H9 (cell line): Measurements from ENCODE around the gene CARMIL3. TPM values are rescaled to one million over a fixed set of nuclear protein-coding genes. Genes with fewer than 3 reads are reported as not detected.

Experiments used
- DNase-seq: peaks from one replicate; pipeline ENCODE4 v3.0.0-alpha.2; 2017
- H2AFZ ChIP-seq: one replicate; pipeline ENCODE4 v1.6.1; 2013; ENCODE audit warnings: mild to moderate bottlenecking, low read length, control low read depth, moderate library complexity
- H2AK5ac ChIP-seq: 2 replicates; pipeline ENCODE4 v1.6.1; 2013; ENCODE audit warnings: low read length, control low read depth, mixed read lengths; ENCODE audit not compliant: insufficient read length
- H2BK120ac ChIP-seq: one replicate; pipeline ENCODE4 v1.6.1; 2013; ENCODE audit warnings: low read depth, mild to moderate bottlenecking, low read length, control low read depth, inconsistent platforms; ENCODE audit not compliant: poor library complexity, severe bottlenecking
- H2BK12ac ChIP-seq: 2 replicates; pipeline ENCODE4 v1.6.1; 2013; ENCODE audit warnings: low read length, control low read depth, mixed read lengths, low read depth; ENCODE audit not compliant: insufficient read length
- H2BK15ac ChIP-seq: 2 replicates; pipeline ENCODE4 v1.6.1; 2013; ENCODE audit warnings: low read depth, low read length, control low read depth
- H2BK20ac ChIP-seq: one replicate; pipeline ENCODE4 v1.6.1; 2013; ENCODE audit warnings: low read depth, mild to moderate bottlenecking, low read length, control low read depth, inconsistent platforms; ENCODE audit not compliant: poor library complexity, severe bottlenecking
- H2BK5ac ChIP-seq: 2 replicates; pipeline ENCODE4 v1.6.1; 2013; ENCODE audit warnings: low read length, control low read depth, mixed read lengths; ENCODE audit not compliant: insufficient read length
- H3K14ac ChIP-seq: 2 replicates; pipeline ENCODE4 v1.6.1; 2013; ENCODE audit warnings: low read length, control low read depth; ENCODE audit not compliant: insufficient read depth
- H3K18ac ChIP-seq: 2 replicates; pipeline ENCODE4 v1.6.1; 2013; ENCODE audit warnings: low read depth, mild to moderate bottlenecking, mixed read lengths, low read length, control low read depth; ENCODE audit not compliant: insufficient read length
- H3K23ac ChIP-seq: 2 replicates; pipeline ENCODE4 v1.6.1; 2013; ENCODE audit warnings: low read length, control low read depth, mixed read lengths, low read depth; ENCODE audit not compliant: insufficient read length
- H3K23me2 ChIP-seq: 2 replicates; pipeline ENCODE4 v1.6.1; 2013; ENCODE audit warnings: low read depth, mild to moderate bottlenecking, mixed read lengths, low read length, control low read depth; ENCODE audit not compliant: insufficient read length, poor library complexity, severe bottlenecking
- H3K27ac ChIP-seq: 2 replicates; pipeline ENCODE4 v1.5.1; 2013; ENCODE audit warnings: low read length, control low read depth, mixed read lengths, low read depth; ENCODE audit not compliant: insufficient read length
- H3K27me3 ChIP-seq: 2 replicates; pipeline ENCODE4 v1.6.1; 2013; ENCODE audit warnings: low read length, control low read depth, inconsistent platforms; ENCODE audit not compliant: insufficient read depth
- H3K4ac ChIP-seq: 2 replicates; pipeline ENCODE4 v1.6.1; 2013; ENCODE audit warnings: low read depth, mild to moderate bottlenecking, control low read depth, inconsistent platforms, low read length, moderate library complexity
- H3K4me1 ChIP-seq: 2 replicates; pipeline ENCODE4 v1.6.1; 2013; ENCODE audit warnings: low read length, control low read depth, inconsistent platforms; ENCODE audit not compliant: insufficient read depth
- H3K4me2 ChIP-seq: 2 replicates; pipeline ENCODE4 v1.6.1; 2013; ENCODE audit warnings: low read length, control low read depth, mixed read lengths; ENCODE audit not compliant: insufficient read length, insufficient read depth
- H3K56ac ChIP-seq: 2 replicates; pipeline ENCODE4 v1.6.1; 2013; ENCODE audit warnings: low read depth, mild to moderate bottlenecking, mixed read lengths, low read length, control low read depth; ENCODE audit not compliant: insufficient read length
- H3K79me1 ChIP-seq: 2 replicates; pipeline ENCODE4 v1.6.1; 2013; ENCODE audit warnings: low read depth, mild to moderate bottlenecking, moderate library complexity, low read length, control low read depth, inconsistent platforms; ENCODE audit not compliant: insufficient read depth, poor library complexity, severe bottlenecking
- H3K79me2 ChIP-seq: 2 replicates; pipeline ENCODE4 v1.6.1; 2013; ENCODE audit warnings: low read length, control low read depth, inconsistent platforms; ENCODE audit not compliant: insufficient read depth
- H3K9ac ChIP-seq: 2 replicates; pipeline ENCODE4 v1.6.1; 2013; ENCODE audit warnings: low read length, control low read depth, mixed read lengths; ENCODE audit not compliant: insufficient read length; ENCODE audit errors: extremely low read depth
- H3K9me3 ChIP-seq: one replicate; pipeline ENCODE4 v1.6.1; 2013; ENCODE audit warnings: low read depth, low read length, inconsistent platforms; ENCODE audit not compliant: control insufficient read depth
- H3T11ph ChIP-seq: one replicate; pipeline ENCODE4 v1.6.1; 2013; ENCODE audit warnings: mild to moderate bottlenecking, low read length, control low read depth, inconsistent platforms
- H4K20me1 ChIP-seq: one replicate; pipeline ENCODE4 v1.6.1; 2013; ENCODE audit not compliant: control insufficient read depth, insufficient read length, insufficient read depth
- H4K5ac ChIP-seq: 2 replicates; pipeline ENCODE4 v1.6.1; 2013; ENCODE audit warnings: low read depth, mild to moderate bottlenecking, mixed read lengths, low read length, control low read depth; ENCODE audit not compliant: insufficient read length
- H4K8ac ChIP-seq: replicated peaks from 2 replicates; pipeline ENCODE4 v1.6.1; 2013; ENCODE audit warnings: low read length, control low read depth, mixed read lengths, low read depth; ENCODE audit not compliant: insufficient read length
- H4K91ac ChIP-seq: 2 replicates; pipeline ENCODE4 v1.6.1; 2013; ENCODE audit warnings: low read depth, mild to moderate bottlenecking, moderate library complexity, mixed read lengths, low read length, control low read depth; ENCODE audit not compliant: insufficient read length
- H3K27ac Mint-ChIP-seq, 3 experiments: 2 replicates in 2 of 3; 3 replicates in 1 of 3; pipeline ENCODE4 v1.8.0; 2020 to 2021; ENCODE audit warnings: mixed read lengths in 3 of 3, mild to moderate bottlenecking in 1 of 3, moderate library complexity in 1 of 3
- H3K27me3 Mint-ChIP-seq: 2 replicates; pipeline ENCODE4 v1.8.0; 2021; ENCODE audit warnings: low read depth, mild to moderate bottlenecking, moderate library complexity, mixed read lengths
- H3K36me3 Mint-ChIP-seq, 3 experiments: 2 replicates in 2 of 3; 3 replicates in 1 of 3; pipeline ENCODE4 v1.8.0; 2020 to 2021; ENCODE audit warnings: low read depth in 3 of 3, mixed read lengths in 3 of 3; ENCODE audit not compliant: insufficient read depth in 1 of 3
- H3K4me1 Mint-ChIP-seq, 2 experiments: 2 replicates each; pipeline ENCODE4 v1.8.0; 2020; ENCODE audit warnings: mixed read lengths in 2 of 2
- H3K4me3 Mint-ChIP-seq, 2 experiments: 2 replicates in 1 of 2; 3 replicates in 1 of 2; pipeline ENCODE4 v1.8.0; 2020 to 2021; ENCODE audit warnings: mild to moderate bottlenecking in 2 of 2, mixed read lengths in 2 of 2, moderate library complexity in 1 of 2
- H3K9me3 Mint-ChIP-seq, 2 experiments: 2 replicates in 1 of 2; 3 replicates in 1 of 2; pipeline ENCODE4 v1.8.0; 2020; ENCODE audit warnings: mild to moderate bottlenecking in 2 of 2, mixed read lengths in 2 of 2, moderate library complexity in 1 of 2
- CTCF ChIP-seq: fragments of 200-600 bp; sonication (generic); conservative IDR thresholded peaks from 3 replicates; pipeline ENCODE4 v1.8.0; 2021; ENCODE audit warnings: antibody characterized with exemption, mild to moderate bottlenecking
- WGBS: extraction: QIAGEN DNeasy Blood & Tissue Kit; methylation state at CpG from one replicate; pipeline ENCODE4 v1.1.7; 2013; ENCODE audit warnings: missing lambda C conversion rate, low lambda C conversion rate, mixed read lengths; ENCODE audit not compliant: insufficient read length; ENCODE audit errors: extremely low coverage; 5-methylcytosine and 5-hydroxymethylcytosine counted together
- total RNA-seq: library from RNA; stranded (reverse); gene quantifications from 2 replicates; pipeline ENCODE4 v1.2.1, GENCODE V29; 2021

CARMIL3 gene
- total RNA-seq, 1 experiment from 2014 or later = 5.8 TPM

GRCh38 chr14:24056800-24057184, 5.0 kb downstream of the CARMIL3 start:
- Histone ChIP-seq H2BK5ac (no peak overlapping the region), H4K91ac (no peak overlapping the region), H4K8ac (no peak overlapping the region), H3K27ac (no peak overlapping the region), H3K79me1 (no peaks in the 10 kb centered on the region), H3K18ac (no peak overlapping the region), H2BK120ac (no peak overlapping the region), H2BK20ac (no peak overlapping the region), H4K5ac (no peak overlapping the region), H2AK5ac (no peak overlapping the region), H3K79me2 (no peaks in the 10 kb centered on the region), H3K4me2 (no peak overlapping the region), H4K20me1 (peaks cover 2% of the 10 kb centered on the region), H3K9ac (no peak overlapping the region), H3K23ac (no peak overlapping the region), H3K9me3 (no peaks in the 10 kb centered on the region), H2AFZ (no peak overlapping the region), H3K27me3 (no peaks in the 10 kb centered on the region), H3K23me2 (peaks cover 4% of the 10 kb centered on the region), H3K4ac (no peak overlapping the region), H3K56ac (no peak overlapping the region), H3K4me1 (no peaks in the 10 kb centered on the region), H3K14ac (no peak overlapping the region; the same call in 1 of the 2 replicates), H2BK15ac (no peak overlapping the region), H2BK12ac (no peak overlapping the region), H3T11ph (no peak overlapping the region)
- DNase-seq = no peak
- Mint-ChIP-seq H3K9me3 (no peaks in the 10 kb centered on the region), H3K27me3 (peaks cover 3% of the 10 kb centered on the region), H3K36me3 (peaks cover 3 to 9% (median 7%) of the 10 kb centered on the region in 3 experiments; a peak in 6 of 7 replicates), H3K4me3 (no peak overlapping the region), H3K4me1 (peaks cover 9 to 15% of the 10 kb centered on the region in 2 experiments), H3K27ac (peak overlapping the region in 1 of 3 experiments; percentile 79; a peak in 1 of 7 replicates)
- TF ChIP-seq CTCF = no peak
- WGBS = no CpG with 5 or more reads among the region's 8 CpGs
